Large intestine (tissue), 3 donors: ENCODE results near the gene ASB10. TPM values are rescaled to one million over a fixed set of nuclear protein-coding genes. Genes with fewer than 3 reads are reported as not detected.

Experiments
- DNase-seq, 2 donors: peaks; one replicate each; pipeline versions ENCODE4 v3.0.0 to v3.0.0-alpha.2; 2013
- H3K27ac ChIP-seq: one replicate; pipeline ENCODE4 v1.5.1; 2013; ENCODE audit warnings: low read length
- H3K27me3 ChIP-seq: 2 replicates; pipeline ENCODE4 v1.6.1; 2013; ENCODE audit warnings: low read length; ENCODE audit not compliant: control insufficient read depth, insufficient read depth
- H3K36me3 ChIP-seq: 2 replicates; pipeline ENCODE4 v1.6.1; 2013; ENCODE audit warnings: low read length; ENCODE audit not compliant: control insufficient read depth, insufficient read depth
- H3K4me1 ChIP-seq: one replicate; pipeline ENCODE4 v1.6.1; 2013; ENCODE audit warnings: low read length; ENCODE audit not compliant: control insufficient read depth, insufficient read depth
- H3K4me3 ChIP-seq: one replicate; pipeline ENCODE4 v1.5.1; 2013; ENCODE audit warnings: low read length
- H3K9me3 ChIP-seq: one replicate; pipeline ENCODE4 v1.6.1; 2013; ENCODE audit warnings: mild to moderate bottlenecking, low read depth, low read length, moderate library complexity; ENCODE audit not compliant: control insufficient read depth
- WGBS: methylation state at CpG from one replicate; pipeline ENCODE4 v1.1.5; 2013; ENCODE audit warnings: low lambda C conversion rate; ENCODE audit not compliant: insufficient coverage; 5-methylcytosine and 5-hydroxymethylcytosine counted together
- polyA plus RNA-seq: library from polyadenylated mRNA; unstranded; fragments of 120-200 nt; gene quantifications from one replicate; pipeline ENCODE4 v1.2.1, GENCODE V29; 2013

The ASB10 gene
- polyA plus RNA-seq, 1 donor, result not detected

GRCh38 chr7:151141855-151142685, 45.0 kb downstream of the ASB10 start:
- H3K4me1 ChIP-seq, result peaks cover 17% of the 10 kb centered on the region
- no peaks in the 10 kb centered on the region for H3K27me3 ChIP-seq
- H3K4me3 ChIP-seq, result no peak overlapping the region
- DNase-seq, result no peak
- H3K36me3 ChIP-seq, result peaks cover 56% of the 10 kb centered on the region
- no CpG with 5 or more reads among the region's 31 CpGs for WGBS
- H3K27ac ChIP-seq, result no peak overlapping the region
- peaks cover 3% of the 10 kb centered on the region for H3K9me3 ChIP-seq

- Histone ChIP-seq H3K4me3 (no peak overlapping the region), H3K36me3 (peaks cover 62% of the 10 kb centered on the region), H3K9me3 (peaks cover 3% of the 10 kb centered on the region), H3K27me3 (no peaks in the 10 kb centered on the region), H3K4me1 (peaks cover 17% of the 10 kb centered on the region), H3K27ac (no peak overlapping the region)
- no CpG with 5 or more reads among the region's 9 CpGs for WGBS
- DNase-seq, result no peak
These were observed 45.7 kb downstream of the ASB10 start for GRCh38 chr7:151141311-151141854.

GRCh38 chr7:151140826-151141225, 46.2 kb downstream of the ASB10 start:
- no CpG with 5 or more reads among the region's 7 CpGs for WGBS
- no peak for DNase-seq
- H3K9me3 ChIP-seq, result peaks cover 3% of the 10 kb centered on the region
- no peak overlapping the region for H3K27ac ChIP-seq
- peaks cover 66% of the 10 kb centered on the region for H3K36me3 ChIP-seq
- no peak overlapping the region for H3K4me3 ChIP-seq
- no peaks in the 10 kb centered on the region for H3K27me3 ChIP-seq
- H3K4me1 ChIP-seq, result peaks cover 17% of the 10 kb centered on the region

- Histone ChIP-seq H3K9me3 (peaks cover 3% of the 10 kb centered on the region), H3K27me3 (no peaks in the 10 kb centered on the region), H3K4me1 (peaks cover 17% of the 10 kb centered on the region), H3K36me3 (peaks cover 72% of the 10 kb centered on the region), H3K4me3 (no peak overlapping the region), H3K27ac (no peak overlapping the region)
- DNase-seq, result no peak
- WGBS, result no CpG with 5 or more reads among the region's 9 CpGs
These were observed 47.3 kb downstream of the ASB10 start for GRCh38 chr7:151139791-151140190.

- Histone ChIP-seq H3K27me3 (no peaks in the 10 kb centered on the region), H3K36me3 (peaks cover 75% of the 10 kb centered on the region), H3K9me3 (peaks cover 3% of the 10 kb centered on the region), H3K4me3 (no peak overlapping the region), H3K27ac (no peak overlapping the region), H3K4me1 (peaks cover 17% of the 10 kb centered on the region)
- DNase-seq, result no peak
- no CpG with 5 or more reads among the region's 18 CpGs for WGBS
These were observed 47.8 kb downstream of the ASB10 start for GRCh38 chr7:151139071-151139790.

GRCh38 chr7:151138153-151138851, 48.7 kb downstream of the ASB10 start:
- Histone ChIP-seq H3K4me1 (peaks cover 17% of the 10 kb centered on the region), H3K36me3 (peaks cover 76% of the 10 kb centered on the region), H3K27ac (no peak overlapping the region), H3K4me3 (no peak overlapping the region), H3K9me3 (peaks cover 5% of the 10 kb centered on the region), H3K27me3 (no peaks in the 10 kb centered on the region)
- WGBS, result no CpG with 5 or more reads among the region's 30 CpGs
- DNase-seq, result no peak

GRCh38 chr7:151137791-151138152, 49.3 kb downstream of the ASB10 start:
- no peak for DNase-seq
- H3K27ac ChIP-seq, result no peak overlapping the region
- peaks cover 12% of the 10 kb centered on the region for H3K4me1 ChIP-seq
- peaks cover 75% of the 10 kb centered on the region for H3K36me3 ChIP-seq
- H3K27me3 ChIP-seq, result no peaks in the 10 kb centered on the region
- WGBS, result no CpG with 5 or more reads among the region's 11 CpGs
- no peak overlapping the region for H3K4me3 ChIP-seq
- H3K9me3 ChIP-seq, result peaks cover 10% of the 10 kb centered on the region

- Histone ChIP-seq H3K27ac (no peak overlapping the region), H3K36me3 (peaks cover 75% of the 10 kb centered on the region), H3K9me3 (peaks cover 15% of the 10 kb centered on the region), H3K27me3 (no peaks in the 10 kb centered on the region), H3K4me1 (peaks cover 6% of the 10 kb centered on the region), H3K4me3 (no peak overlapping the region)
- no CpG with 5 or more reads among the region's 22 CpGs for WGBS
- no peak for DNase-seq
These were observed 49.9 kb downstream of the ASB10 start for GRCh38 chr7:151137076-151137675.

- Histone ChIP-seq H3K36me3 (peaks cover 77% of the 10 kb centered on the region), H3K4me1 (no peaks in the 10 kb centered on the region), H3K27me3 (no peaks in the 10 kb centered on the region), H3K4me3 (no peak overlapping the region), H3K27ac (no peak overlapping the region), H3K9me3 (peaks cover 24% of the 10 kb centered on the region)
- no CpG with 5 or more reads among the region's 33 CpGs for WGBS
- no peak for DNase-seq
These were observed 50.9 kb downstream of the ASB10 start for GRCh38 chr7:151135866-151136843.
